ENCODE data around the gene COPS6.
A peak's percentile ranks its signal among the peaks of the same experiment; 100 is the strongest.

COPS6 gene

DNA sequence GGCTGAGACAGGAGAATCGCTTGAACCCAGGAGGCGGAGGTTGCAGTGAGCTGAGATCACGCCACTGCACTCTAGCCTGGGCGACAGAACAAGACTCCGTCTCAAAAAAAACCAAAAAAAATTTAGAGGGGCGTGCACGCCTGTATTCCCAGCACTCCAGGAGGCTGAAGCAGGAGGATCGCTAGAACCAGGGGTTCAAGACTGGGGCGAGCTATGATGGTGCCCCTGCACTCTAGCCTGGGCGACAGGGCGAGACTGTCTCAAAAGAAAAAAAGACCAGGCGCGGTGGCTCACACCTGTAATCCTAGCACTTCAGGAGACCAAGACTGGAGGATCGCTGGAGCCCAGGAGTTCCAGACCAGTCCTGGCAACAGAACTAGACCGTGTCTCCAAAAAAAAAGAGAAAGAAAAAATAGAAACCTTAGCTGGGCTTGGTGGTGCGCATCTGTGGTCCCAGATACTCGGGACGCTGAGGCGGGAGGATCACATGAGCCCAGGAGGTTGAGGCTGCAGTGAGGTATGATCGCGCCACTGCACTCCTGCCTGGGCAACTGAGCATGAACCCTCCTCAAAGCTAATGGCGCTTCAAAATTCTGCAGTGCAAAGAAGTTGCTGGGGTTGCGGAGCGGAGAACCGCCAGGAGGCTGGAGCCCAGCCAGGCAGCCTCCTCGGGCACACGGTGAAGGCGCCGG is 37.6 kb downstream of the COPS6 start:
- H3K4me2 ChIP-seq (ENCODE audit: low read depth, low read length), result peak overlapping the region; percentile 99
- H3K27me3 ChIP-seq (replicated peaks; ENCODE audit: insufficient read depth, low read length), result no peaks in the 10 kb centered on the region
- H3K27ac ChIP-seq (ENCODE audit: low read length), result peak overlapping the region; percentile 95
- H3K36me3 ChIP-seq (replicated peaks; ENCODE audit: insufficient read depth, low read length), result no peaks in the 10 kb centered on the region
- peaks cover 15% of the 10 kb centered on the region for H3K4me1 ChIP-seq (ENCODE audit: low read length)
- H3K9me3 ChIP-seq (replicated peaks; ENCODE audit: insufficient read depth, low read length), result no peaks in the 10 kb centered on the region
- peak overlapping the region; percentile 78 for H3K4me3 ChIP-seq (ENCODE audit: low read length)
- peaks cover 7% of the 10 kb centered on the region; the same call in 1 of the 2 replicates for H3K79me2 ChIP-seq (ENCODE audit: low read length)
- no peaks in the 10 kb centered on the region for H4K20me1 ChIP-seq (ENCODE audit: insufficient read depth, low read length)
- no peak for DNase-seq
- peak overlapping the region; percentile 90 for H2AFZ ChIP-seq (ENCODE audit: low read length)
- TF ChIP-seq EZH2phosphoT487 (IDR thresholded peaks at IDR 0.05; ENCODE audit: low read length), result no peak
- no peak for TF ChIP-seq EZH2 (optimal IDR thresholded peaks at IDR 0.05; ENCODE audit: low read depth, low read length)
- TF ChIP-seq, protein P1, sequence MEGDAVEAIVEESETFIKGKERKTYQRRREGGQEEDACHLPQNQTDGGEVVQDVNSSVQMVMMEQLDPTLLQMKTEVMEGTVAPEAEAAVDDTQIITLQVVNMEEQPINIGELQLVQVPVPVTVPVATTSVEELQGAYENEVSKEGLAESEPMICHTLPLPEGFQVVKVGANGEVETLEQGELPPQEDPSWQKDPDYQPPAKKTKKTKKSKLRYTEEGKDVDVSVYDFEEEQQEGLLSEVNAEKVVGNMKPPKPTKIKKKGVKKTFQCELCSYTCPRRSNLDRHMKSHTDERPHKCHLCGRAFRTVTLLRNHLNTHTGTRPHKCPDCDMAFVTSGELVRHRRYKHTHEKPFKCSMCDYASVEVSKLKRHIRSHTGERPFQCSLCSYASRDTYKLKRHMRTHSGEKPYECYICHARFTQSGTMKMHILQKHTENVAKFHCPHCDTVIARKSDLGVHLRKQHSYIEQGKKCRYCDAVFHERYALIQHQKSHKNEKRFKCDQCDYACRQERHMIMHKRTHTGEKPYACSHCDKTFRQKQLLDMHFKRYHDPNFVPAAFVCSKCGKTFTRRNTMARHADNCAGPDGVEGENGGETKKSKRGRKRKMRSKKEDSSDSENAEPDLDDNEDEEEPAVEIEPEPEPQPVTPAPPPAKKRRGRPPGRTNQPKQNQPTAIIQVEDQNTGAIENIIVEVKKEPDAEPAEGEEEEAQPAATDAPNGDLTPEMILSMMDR (IDR thresholded peaks at IDR 0.05; ENCODE audit: low read length), result no peak
- peak overlapping the region; percentile 86 for H3K9ac ChIP-seq (ENCODE audit: low read length)
- H3F3A ChIP-seq (ENCODE audit: insufficient read depth, low read length), result peaks cover 20% of the 10 kb centered on the region
- H3K9me2 ChIP-seq (replicated peaks; ENCODE audit: insufficient read depth, low read length), result no peaks in the 10 kb centered on the region

DNA sequence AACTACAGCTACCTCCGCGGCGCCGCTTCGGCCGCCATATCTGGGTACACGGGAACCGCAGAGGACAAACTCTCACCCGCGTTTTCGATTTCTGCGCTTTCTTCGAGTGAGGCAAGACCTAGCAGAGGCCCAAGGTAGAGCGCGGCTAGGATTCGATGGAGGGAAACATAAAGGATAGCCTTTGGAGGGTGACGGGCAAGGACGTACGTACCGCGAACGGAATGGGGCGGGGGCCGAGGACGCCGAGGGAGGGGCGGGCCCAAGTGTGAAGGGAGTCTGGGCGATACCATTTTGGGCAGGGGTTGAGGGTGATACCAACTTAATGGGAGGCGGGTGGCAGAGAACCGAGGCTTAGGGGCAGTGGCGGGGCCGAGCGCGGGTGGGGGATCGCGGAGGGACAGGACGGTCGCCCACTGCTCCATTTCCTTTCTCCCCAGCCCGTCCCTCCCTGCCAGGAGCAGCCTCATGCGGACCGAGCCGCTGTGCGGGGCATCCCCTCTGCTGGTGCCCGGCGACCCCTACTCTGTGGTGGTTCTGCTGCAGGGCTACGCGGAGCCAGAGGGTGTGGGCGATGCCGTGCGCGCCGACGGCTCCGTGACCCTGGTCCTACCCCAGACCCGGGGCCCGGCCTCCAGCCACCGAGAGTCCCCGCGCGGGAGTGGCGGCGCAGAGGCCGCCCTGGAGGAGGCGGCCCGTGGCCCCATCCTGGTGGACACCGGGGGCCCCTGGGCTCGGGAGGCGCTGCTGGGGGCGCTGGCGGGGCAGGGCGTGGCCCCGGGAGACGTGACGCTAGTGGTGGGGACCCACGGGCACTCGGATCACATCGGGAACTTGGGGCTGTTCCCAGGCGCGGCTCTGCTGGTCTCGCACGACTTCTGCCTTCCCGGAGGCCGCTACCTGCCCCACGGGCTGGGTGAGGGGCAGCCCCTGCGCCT is 38.4 kb downstream of the COPS6 start, which contains the start of gene MBLAC1:
Gene MBLAC1, plus strand, starts transcription at position 37 of the 935 bp plus-strand sequence. Its CDS starts 429 bp downstream, at position 466.
- TF ChIP-seq EZH2phosphoT487 (IDR thresholded peaks at IDR 0.05; ENCODE audit: low read length) (no peak), EZH2 (optimal IDR thresholded peaks at IDR 0.05; ENCODE audit: low read depth, low read length) (no peak)
- TF ChIP-seq, protein P1 (IDR thresholded peaks at IDR 0.05; ENCODE audit: low read length), result no peak
- no peaks in the 10 kb centered on the region for H4K20me1 ChIP-seq (ENCODE audit: insufficient read depth, low read length)
- peak within 1 kb of the TSS; percentile 95 for H3K27ac ChIP-seq (ENCODE audit: low read length)
- H3K9ac ChIP-seq (ENCODE audit: low read length), result peak within 1 kb of the TSS; percentile 86
- H3K79me2 ChIP-seq (ENCODE audit: low read length), result peaks cover 7% of the 10 kb centered on the region; the same call in 1 of the 2 replicates
- no peaks in the 10 kb centered on the region for H3K9me3 ChIP-seq (replicated peaks; ENCODE audit: insufficient read depth, low read length)
- H3F3A ChIP-seq (ENCODE audit: insufficient read depth, low read length), result peaks cover 20% of the 10 kb centered on the region
- peaks cover 15% of the 10 kb centered on the region for H3K4me1 ChIP-seq (ENCODE audit: low read length)
- H3K36me3 ChIP-seq (replicated peaks; ENCODE audit: insufficient read depth, low read length), result no peaks in the 10 kb centered on the region
- peak within 1 kb of the TSS; percentile 99 for H3K4me2 ChIP-seq (ENCODE audit: low read depth, low read length)
- H2AFZ ChIP-seq (ENCODE audit: low read length), result peak within 1 kb of the TSS; percentile 90
- DNase-seq, result peak; percentile 89
- peak within 1 kb of the TSS; percentile 78 for H3K4me3 ChIP-seq (ENCODE audit: low read length)
- no peaks in the 10 kb centered on the region for H3K9me2 ChIP-seq (replicated peaks; ENCODE audit: insufficient read depth, low read length)
- H3K27me3 ChIP-seq (replicated peaks; ENCODE audit: insufficient read depth, low read length), result no peaks in the 10 kb centered on the region

DNA sequence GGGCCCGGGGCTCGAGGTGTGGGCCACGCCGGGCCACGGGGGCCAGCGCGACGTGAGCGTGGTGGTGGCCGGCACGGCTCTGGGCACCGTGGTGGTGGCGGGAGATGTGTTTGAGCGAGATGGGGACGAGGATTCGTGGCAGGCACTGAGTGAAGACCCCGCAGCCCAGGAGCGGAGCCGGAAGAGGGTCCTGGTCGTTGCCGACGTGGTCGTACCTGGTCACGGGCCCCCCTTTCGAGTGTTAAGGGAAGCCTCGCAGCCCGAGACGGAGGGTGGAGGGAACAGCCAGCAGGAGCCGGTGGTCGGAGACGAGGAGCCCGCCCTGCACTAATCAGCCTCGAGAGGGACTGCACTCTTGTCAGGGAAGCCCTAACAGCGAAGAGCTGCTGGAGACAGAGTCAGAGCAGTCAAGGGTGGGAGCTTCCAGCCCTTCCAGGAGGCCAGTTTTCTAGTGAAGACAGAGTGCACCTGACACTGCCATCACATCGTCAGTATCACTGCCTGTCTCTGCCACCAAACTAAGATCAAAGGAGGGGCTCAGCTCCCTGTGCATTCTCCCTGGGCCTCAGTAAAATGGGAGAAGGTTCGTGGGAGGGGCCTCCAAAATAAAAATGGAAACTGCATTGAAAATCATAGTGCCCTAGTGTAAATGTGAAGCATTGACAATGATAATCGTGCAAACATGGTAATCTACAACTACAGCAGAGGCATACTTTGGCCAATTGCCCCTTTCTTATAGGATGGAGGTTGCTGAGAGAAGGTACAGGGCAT is 39.3 kb downstream of the COPS6 start:
- Histone ChIP-seq H3K4me2 (ENCODE audit: low read depth, low read length) (peak overlapping the region; percentile 99), H3K9me2 (replicated peaks; ENCODE audit: insufficient read depth, low read length) (no peaks in the 10 kb centered on the region), H3K4me3 (ENCODE audit: low read length) (peak overlapping the region; percentile 78), H4K20me1 (ENCODE audit: insufficient read depth, low read length) (no peaks in the 10 kb centered on the region), H3K79me2 (ENCODE audit: low read length) (peaks cover 7% of the 10 kb centered on the region; the same call in 1 of the 2 replicates), H2AFZ (ENCODE audit: low read length) (peak overlapping the region; percentile 90), H3K27ac (ENCODE audit: low read length) (no peak overlapping the region), H3K9ac (ENCODE audit: low read length) (peak overlapping the region; percentile 86), H3K9me3 (replicated peaks; ENCODE audit: insufficient read depth, low read length) (no peaks in the 10 kb centered on the region), H3K4me1 (ENCODE audit: low read length) (peaks cover 15% of the 10 kb centered on the region), H3K36me3 (replicated peaks; ENCODE audit: insufficient read depth, low read length) (no peaks in the 10 kb centered on the region), H3K27me3 (replicated peaks; ENCODE audit: insufficient read depth, low read length) (no peaks in the 10 kb centered on the region), H3F3A (ENCODE audit: insufficient read depth, low read length) (peaks cover 20% of the 10 kb centered on the region)
- peak; percentile 14 for DNase-seq
- TF ChIP-seq EZH2 (optimal IDR thresholded peaks at IDR 0.05; ENCODE audit: low read depth, low read length) (no peak), EZH2phosphoT487 (IDR thresholded peaks at IDR 0.05; ENCODE audit: low read length) (no peak)
- TF ChIP-seq, protein P1 (IDR thresholded peaks at IDR 0.05; ENCODE audit: low read length), result no peak

Data from MM.1S (cell line).